CD4-positive, alpha-beta T cell treated with Interleukin-6 at 100 ng/mL for 8 hours (primary cell): Measurements from ENCODE around the gene MYPOP.

Experiments
- DNase-seq: peaks from one replicate; pipeline ENCODE4 v3.0.0-alpha.2; 2020; ENCODE audit warnings: mixed read lengths, low spot score

The MYPOP gene

DNA sequence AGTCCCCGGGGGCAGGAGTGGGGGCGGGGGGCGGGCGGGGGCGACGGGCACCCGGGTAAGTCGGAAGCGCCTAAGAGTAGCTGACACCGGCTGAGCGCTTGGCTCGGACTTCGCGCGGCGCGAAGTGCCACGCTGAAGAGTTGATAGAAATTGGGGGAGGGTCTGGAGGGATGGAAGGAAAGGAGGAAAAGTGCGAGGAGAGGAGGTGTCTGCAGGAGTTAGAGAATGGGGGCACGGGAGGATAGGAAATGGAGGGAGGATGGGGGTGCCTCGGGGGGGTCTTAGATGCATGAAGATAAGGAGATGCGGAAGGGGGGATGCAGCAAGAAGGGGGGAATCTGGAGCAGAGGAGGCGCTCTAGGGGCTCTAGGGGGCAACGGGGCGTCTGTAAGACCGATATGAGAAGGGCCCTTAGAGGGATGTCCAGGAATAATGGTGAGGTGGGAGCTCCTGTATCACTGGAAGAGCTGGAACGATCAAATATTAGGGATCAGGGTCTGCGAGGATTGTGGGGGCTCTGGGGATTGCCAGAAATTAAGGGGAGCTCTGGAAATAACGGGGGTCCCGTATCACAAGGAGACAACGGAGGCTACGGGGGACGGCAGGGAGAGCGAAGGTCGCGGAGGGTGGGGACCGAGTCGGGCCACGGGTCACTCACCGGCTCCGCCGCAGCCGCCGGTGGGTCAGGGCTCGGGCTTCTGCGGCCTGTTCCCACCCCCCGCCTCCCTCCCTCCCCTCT, at the start of gene MYPOP:
TSS of gene MYPOP (minus strand) at position 702 of the 739 bp plus-strand sequence. CDS start 840 bp downstream, outside the sequence.
- no peak for DNase-seq

DNA sequence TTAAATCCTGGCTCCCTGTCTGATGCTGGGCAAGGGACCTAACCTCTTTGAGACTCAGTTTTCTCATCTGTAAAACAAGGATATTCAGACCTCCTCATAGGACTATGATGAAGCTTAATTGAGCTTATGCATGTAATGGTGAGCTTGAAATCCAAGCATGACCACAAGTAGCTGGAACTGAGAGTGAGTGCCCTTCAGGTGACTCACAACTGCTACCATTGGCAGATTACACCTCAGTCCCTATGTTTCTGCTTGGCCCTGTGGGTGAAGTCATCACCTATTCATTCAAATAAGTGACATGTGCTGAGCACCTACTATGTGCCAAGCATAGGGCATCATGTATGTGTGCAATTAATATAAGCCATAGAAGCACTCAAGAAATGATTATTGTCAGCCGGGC, 45.5 kb upstream of the MYPOP start:
- DNase-seq: no peak

- no peak for DNase-seq
Observed at GRCh38 chr19:45940515-45940805, 38.0 kb upstream of the MYPOP start.

GRCh38 chr19:45939792-45940514, 37.5 kb upstream of the MYPOP start:
- DNase-seq: no peak

DNA sequence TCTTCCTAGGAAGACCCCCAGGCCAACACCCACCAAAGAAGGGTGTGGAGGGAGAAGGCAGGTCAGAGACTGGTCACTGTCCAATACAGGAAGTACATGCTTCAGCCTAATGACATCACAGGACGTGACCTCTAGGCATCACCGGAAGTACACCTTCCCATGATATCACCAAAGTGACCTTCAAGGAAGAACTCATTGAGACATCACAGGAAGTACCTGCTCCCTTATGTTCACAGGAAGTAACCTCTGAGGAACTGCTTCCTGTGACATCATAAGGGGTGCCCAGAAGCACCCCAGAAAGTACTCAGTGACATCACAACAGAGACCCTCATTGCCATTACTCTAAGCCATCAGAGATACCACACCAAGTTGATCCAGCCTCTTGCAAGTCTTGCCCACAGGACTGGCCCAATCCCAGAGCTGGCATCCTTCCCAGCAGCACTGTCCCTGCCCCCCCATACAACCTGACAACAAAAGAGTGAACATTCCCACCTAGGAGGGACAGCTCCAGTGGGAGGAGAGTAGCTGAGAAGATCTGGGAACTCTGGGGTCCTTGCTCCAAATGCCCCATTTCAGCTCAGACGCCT, 36.4 kb upstream of the MYPOP start:
- no peak for DNase-seq

DNA sequence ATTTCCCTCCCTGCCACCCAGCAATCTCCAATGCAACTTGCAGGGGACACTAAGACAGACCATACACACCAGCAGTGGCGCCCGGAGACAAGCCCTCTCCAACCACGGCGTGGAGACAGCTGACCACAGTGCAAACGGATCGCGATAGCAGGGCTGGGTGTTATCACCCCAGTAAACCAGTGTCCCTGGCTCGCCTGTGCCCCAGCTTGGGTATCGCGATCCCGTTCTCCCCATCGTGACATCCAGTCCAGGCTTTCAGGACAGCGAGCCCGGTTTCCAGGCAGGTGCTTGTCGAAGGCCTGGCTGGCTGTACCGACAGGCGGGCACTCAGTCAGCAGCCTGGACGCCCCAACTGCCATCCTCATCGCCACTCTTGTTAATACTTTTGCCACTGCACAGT, 32.9 kb upstream of the MYPOP start:
- DNase-seq: no peak

DNA sequence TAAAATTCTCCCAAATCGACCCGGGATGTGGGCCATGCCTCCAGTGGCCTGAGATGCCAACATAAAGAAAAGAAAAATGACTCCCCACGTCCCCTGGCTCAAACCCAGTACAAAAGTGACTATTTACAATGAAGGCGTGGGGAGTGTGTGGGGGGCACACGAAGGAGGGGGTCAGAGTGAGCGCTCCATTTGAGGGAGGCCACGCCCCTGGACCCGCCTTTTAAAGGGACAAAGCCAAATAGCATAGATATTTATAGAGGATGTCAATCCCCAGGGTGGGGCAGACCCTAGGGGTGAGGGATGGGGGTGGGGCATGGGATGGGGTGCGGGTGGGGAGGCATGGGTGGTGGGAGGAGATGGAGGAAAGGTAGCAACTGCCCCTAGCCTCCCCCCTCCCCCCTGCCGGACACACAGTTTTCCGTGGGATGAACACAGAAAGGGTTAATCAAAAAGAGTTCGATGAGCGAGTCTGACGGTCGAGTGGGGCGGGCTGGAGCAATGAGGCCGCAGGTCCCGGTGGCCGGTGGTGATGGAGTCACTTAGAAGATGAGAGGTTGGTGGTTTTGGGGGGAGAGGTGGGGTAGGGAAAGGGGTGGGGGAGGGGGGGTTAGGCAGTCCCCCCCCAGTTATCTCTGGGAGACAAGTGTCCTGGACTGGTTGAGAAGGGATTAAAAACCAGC, 32.3 kb upstream of the MYPOP start:
- DNase-seq: no peak

DNA sequence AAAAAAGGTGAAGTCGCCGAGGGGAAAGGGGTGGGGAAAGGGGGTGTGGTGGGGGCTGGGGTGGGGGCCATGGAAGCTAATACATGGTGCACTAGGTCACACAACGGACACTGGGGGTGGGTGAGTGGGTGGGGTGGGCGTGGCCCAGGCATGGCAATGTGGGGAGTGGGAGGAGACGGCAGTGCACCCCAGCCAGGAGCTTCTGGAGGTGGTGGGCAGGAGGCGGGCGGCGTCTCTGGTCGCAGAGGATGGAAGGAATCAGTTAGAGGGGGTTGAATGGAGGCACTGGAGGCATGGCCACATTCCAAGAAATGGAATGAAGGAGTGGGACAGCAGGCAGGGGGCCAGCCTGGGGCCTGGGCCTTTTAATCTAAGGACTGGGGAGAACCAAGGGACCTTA, 31.3 kb upstream of the MYPOP start:
- DNase-seq: no peak

DNA sequence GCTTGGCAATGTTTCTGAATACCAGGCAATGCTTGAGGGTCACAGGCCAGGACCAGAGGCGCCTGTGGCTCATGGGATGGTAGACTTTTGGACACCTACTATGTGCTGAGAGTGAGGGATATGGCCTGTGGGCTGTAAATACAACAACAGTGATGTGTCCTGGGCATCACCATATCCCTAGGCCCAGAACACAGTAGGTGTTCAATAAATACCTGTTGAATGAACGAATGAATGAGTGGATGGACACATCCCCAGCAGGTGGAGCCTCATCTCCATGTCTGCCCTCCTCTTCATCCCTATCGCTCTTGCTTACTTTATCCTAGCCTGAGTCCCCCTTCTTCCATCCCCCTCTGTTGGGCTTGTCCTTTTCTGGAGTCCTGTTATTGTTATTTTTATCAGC, 28.6 kb upstream of the MYPOP start:
- no peak for DNase-seq

- no peak for DNase-seq
Observed at GRCh38 chr19:45929247-45929646, 26.8 kb upstream of the MYPOP start.

- peak; percentile 89 for DNase-seq
Observed at GRCh38 chr19:45927565-45928261, 25.3 kb upstream of the MYPOP start.

- DNase-seq: no peak
Observed at GRCh38 chr19:45924891-45925447, 22.6 kb upstream of the MYPOP start.

GRCh38 chr19:45922281-45922680, 19.9 kb upstream of the MYPOP start:
- no peak for DNase-seq

- no peak for DNase-seq
Observed at GRCh38 chr19:45920458-45920857, 18.0 kb upstream of the MYPOP start.

GRCh38 chr19:45919678-45920077, 17.3 kb upstream of the MYPOP start:
- no peak for DNase-seq

GRCh38 chr19:45918721-45919120, 16.3 kb upstream of the MYPOP start:
- DNase-seq: no peak

DNA sequence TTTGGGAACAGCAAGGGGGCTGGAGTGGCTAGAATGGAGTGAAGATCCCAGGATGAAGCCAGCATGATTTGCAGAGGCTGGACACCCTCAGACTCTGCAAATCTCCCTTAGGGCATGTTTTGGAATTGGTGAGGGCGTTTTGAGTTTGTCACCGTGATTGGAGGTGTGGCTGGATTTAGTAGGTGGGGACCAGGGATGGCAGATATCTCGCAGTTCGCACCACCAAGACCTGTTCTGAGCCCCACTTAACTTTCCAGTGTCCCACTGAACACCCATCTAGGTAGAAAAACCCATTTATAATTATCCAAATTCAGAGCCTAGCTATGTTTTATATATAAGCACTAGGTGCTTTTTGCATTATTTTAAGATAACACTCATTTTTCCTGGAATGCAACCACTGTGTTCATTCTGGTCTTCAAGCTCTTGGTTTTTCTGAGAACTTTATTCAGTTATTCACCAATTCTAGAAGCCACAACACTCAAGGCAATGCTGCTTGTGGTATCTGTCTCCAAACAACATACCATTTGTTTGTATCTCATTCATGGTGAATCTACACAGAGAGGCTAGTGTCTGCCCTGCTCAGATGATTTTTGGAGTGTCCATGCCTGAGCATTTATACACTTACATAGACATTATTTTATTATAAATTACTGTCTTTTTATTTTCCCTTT, 15.1 kb upstream of the MYPOP start:
- no peak for DNase-seq

DNA sequence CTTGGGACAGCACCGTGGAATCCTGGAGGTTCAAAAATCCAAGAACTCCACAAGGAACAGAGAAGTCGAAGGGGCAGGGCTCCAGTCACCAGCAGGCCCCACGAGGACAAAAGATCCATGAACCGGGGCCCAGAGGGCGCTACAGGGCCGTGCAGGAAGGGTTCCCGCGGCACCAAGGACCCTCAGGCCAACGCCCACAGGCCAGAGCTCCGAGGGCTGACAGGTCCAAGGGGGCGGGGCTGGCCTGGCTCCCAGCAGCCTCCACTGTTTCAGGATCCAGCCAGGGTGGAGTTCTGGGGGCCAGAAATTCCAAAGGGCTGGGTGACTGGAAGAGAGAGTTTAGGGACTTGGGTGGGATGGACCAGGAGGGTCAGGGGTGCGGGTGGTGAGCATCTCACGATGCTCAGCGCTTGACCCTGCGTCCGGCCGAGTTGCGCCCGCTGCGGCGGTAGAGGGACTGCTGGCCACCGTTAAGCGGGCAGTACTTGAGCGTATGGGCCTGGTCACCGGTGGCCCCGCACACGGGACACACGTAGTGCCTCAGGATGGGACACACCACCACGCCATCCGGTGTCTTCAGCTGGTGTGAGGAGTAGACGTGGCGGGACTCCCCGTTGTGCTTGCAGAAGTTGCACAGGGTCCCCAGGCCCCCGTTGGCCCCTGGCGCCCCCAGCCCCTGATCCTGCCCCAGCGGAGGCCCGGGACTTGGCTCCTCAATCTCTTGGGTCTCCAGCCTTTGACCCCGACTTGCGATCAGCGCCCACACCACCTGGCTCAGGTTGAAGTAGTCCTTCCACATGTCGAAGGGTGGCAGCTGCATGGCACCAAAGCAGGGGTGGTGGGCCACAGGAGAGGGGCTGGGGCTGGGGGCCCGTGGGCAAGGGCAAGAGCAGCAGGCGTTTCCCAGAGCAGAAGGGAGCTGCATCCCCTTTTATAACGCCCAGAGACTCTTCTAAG, 11.7 kb upstream of the MYPOP start, which contains the start of gene NANOS2:
TSS of gene NANOS2 (minus strand) at position 905 of the 957 bp plus-strand sequence. CDS start at position 820, 85 bp downstream.
- DNase-seq: no peak

- no peak for DNase-seq
Observed at GRCh38 chr19:45911291-45911690, 8.9 kb upstream of the MYPOP start.

GRCh38 chr19:45908956-45909355, 6.5 kb upstream of the MYPOP start:
- DNase-seq: no peak
